ENCODE measurements around the gene FOXK1. TPM values are rescaled to one million over a fixed set of nuclear protein-coding genes. Genes with fewer than 3 reads are reported as not detected.
A peak's percentile ranks its signal among the peaks of the same experiment; 100 is the strongest.

FOXK1 gene
- total and polyA plus RNA-seq, 2 of the 13 experiments (the other 11 are each of a cell fraction or from before 2014, with no cell fraction given), result 4.6 to 8.8 TPM

GRCh38 chr7:4659551-4660286 lies 22.4 kb upstream of the FOXK1 start:
- 49% methylated on average over 2 of the region's 2 CpGs for WGBS (ENCODE audit: low lambda C conversion rate)
- H3K9ac ChIP-seq (ENCODE audit: insufficient read depth, low read depth, low read length), result no peak overlapping the region
- H3K4me2 ChIP-seq (ENCODE audit: low read depth, low read length), result no peak overlapping the region
- in situ Hi-C loops (cut with HindIII; ENCODE audit: extremely low pct_ligation_motif_present, low pct_unique_long_range_greater_than_20kb) (no loop called here), intact Hi-C loops (cut with micrococcal nuclease; ENCODE audit: unreplicated experiment) (no loop called here)
- no peaks in the 10 kb centered on the region for H4K20me1 ChIP-seq (ENCODE audit: insufficient read depth, low read length)
- TF ChIP-seq ZFP1 (CRISPR knock-in tag; IDR thresholded peaks at IDR 0.05), result peak; percentile 98
- TF ChIP-seq GABPB1 (CRISPR knock-in tag; IDR thresholded peaks at IDR 0.05), result peak; percentile 59; the same call in 1 of the 2 replicates
- no peak for TF ChIP-seq MXD3 (CRISPR knock-in tag; IDR thresholded peaks at IDR 0.05)
- no peak for TF ChIP-seq TFDP2 (CRISPR knock-in tag; IDR thresholded peaks at IDR 0.05)
- TF ChIP-seq ZBTB3 (CRISPR knock-in tag; IDR thresholded peaks at IDR 0.05; ENCODE audit: borderline replicate concordance, low read depth), result no peak
- no peak for TF ChIP-seq SP5 (CRISPR knock-in tag; IDR thresholded peaks at IDR 0.05; ENCODE audit: borderline replicate concordance, low read depth)
- TF ChIP-seq GABPA (IDR thresholded peaks at IDR 0.05; ENCODE audit: low read depth, low read length), result peak; percentile 53; the same call in 1 of the 2 replicates
- peak; percentile 89 for TF ChIP-seq GABPA (CRISPR knock-in tag; IDR thresholded peaks at IDR 0.05; ENCODE audit: low read depth)
- no peak for TF ChIP-seq GTF2F1 (IDR thresholded peaks at IDR 0.05; ENCODE audit: low read length)
- TF ChIP-seq CTCF (CRISPR knock-in tag; IDR thresholded peaks at IDR 0.05), result peak; percentile 29; the same call in 1 of the 2 replicates
- TF ChIP-seq ZNF574 (CRISPR knock-in tag; IDR thresholded peaks at IDR 0.05), result peak; percentile 94
- TF ChIP-seq SP2 (CRISPR knock-in tag; IDR thresholded peaks at IDR 0.05), result no peak
- 0 out of 2 replicates have a peak, but pooled peaks have one; percentile 5 for TF ChIP-seq STAG1 (CRISPR knock-in tag; IDR thresholded peaks at IDR 0.05)
- H2AFZ ChIP-seq (ENCODE audit: low read length), result no peak overlapping the region
- no TSS peak for BruUV-seq (replicated peaks)
- no peaks in the 10 kb centered on the region for H3K36me3 ChIP-seq (replicated peaks in 1 of 2; ENCODE audit: control insufficient read depth in 1 of 2, insufficient read depth in 2 of 2, low read length in 2 of 2)
- ChIA-PET POLR2A (interaction anchor here (1.2 to 1.4 kb wide), 2 partner anchors 9 to 18 kb away, joined by 3 to 4 read pairs; no protein-coding TSS in a partner anchor), CTCF (ENCODE audit: low intra/inter-chr PET ratio, low total read pairs) (no interaction called here)
- FAIRE-seq (no peak), DNase-seq (ENCODE audit: low spot score) (no peak), ATAC-seq (no peak)
- H3K4me3 ChIP-seq (replicated peaks in 1 of 3; ENCODE audit: insufficient read depth in 1 of 3, low read depth in 2 of 3, low read length in 3 of 3), result no peak overlapping the region
- no peak overlapping the region for H3K27ac ChIP-seq (ENCODE audit: extremely low read length, insufficient read depth, low read length)
- no peaks in the 10 kb centered on the region for H3K79me2 ChIP-seq (ENCODE audit: insufficient read depth, low read length)
- H3K4me1 ChIP-seq (ENCODE audit: insufficient read depth, low read length), result no peaks in the 10 kb centered on the region
- H3K9me3 ChIP-seq (ENCODE audit: low read length), result peaks cover 12% of the 10 kb centered on the region
- 0 out of 5 replicates have a peak, but pooled peaks cover 0 to 4% of the 10 kb centered on the region in 2 experiments for H3K27me3 ChIP-seq (ENCODE audit: control insufficient read depth in 1 of 2, insufficient read depth in 2 of 2, low read length in 2 of 2)

Measured in HepG2 (cell line).